Measurements from ENCODE around the gene BROX. TPM values are rescaled to one million over a fixed set of nuclear protein-coding genes. Genes with fewer than 3 reads are reported as not detected.

The BROX gene
- total RNA-seq, 4 donors from 2014 or later: 35.7 to 47.9 (median 41.4) TPM

GRCh38 chr1:222680080-222680479 lies 32.3 kb upstream of the BROX start:
- TF ChIP-seq POLR2A (IDR thresholded peaks at IDR 0.05) (no peak), EP300 (IDR thresholded peaks at IDR 0.05) (no peak), CTCF (IDR thresholded peaks at IDR 0.05) (no peak)
- Histone ChIP-seq H3K27me3 (no peaks in the 10 kb centered on the region), H3K27ac (no peak overlapping the region), H3K36me3 (peaks cover 0 to 49% (median 0%) of the 10 kb centered on the region in 3 donors), H3K4me1 (no peaks in the 10 kb centered on the region), H3K4me3 (no peak overlapping the region), H3K9me3 (no peaks in the 10 kb centered on the region)
- WGBS, 2 donors: 87 to 90% methylated on average over 1 of the region's 1 CpG
- DNase-seq (ENCODE audit: low spot score in 2 of 2): no peak

GRCh38 chr1:222691016-222691415 lies 21.3 kb upstream of the BROX start:
- H3K27ac ChIP-seq: no peak overlapping the region
- H3K4me3 ChIP-seq: no peak overlapping the region
- TF ChIP-seq CTCF (IDR thresholded peaks at IDR 0.05): no peak
- TF ChIP-seq EP300 (IDR thresholded peaks at IDR 0.05): no peak
- no peak for TF ChIP-seq POLR2A (IDR thresholded peaks at IDR 0.05)
- H3K36me3 ChIP-seq: peaks cover 0 to 29% (median 4%) of the 10 kb centered on the region in 3 donors
- peaks cover 0 to 11% (median 0%) of the 10 kb centered on the region in 4 donors for H3K4me1 ChIP-seq
- 95 to 96% methylated on average over 1 of the region's 1 CpG for WGBS, 2 donors
- H3K9me3 ChIP-seq: no peaks in the 10 kb centered on the region
- no peaks in the 10 kb centered on the region for H3K27me3 ChIP-seq
- no peak for DNase-seq (ENCODE audit: low spot score in 2 of 2)

- no peak overlapping the region for H3K27ac ChIP-seq
- DNase-seq (ENCODE audit: low spot score in 2 of 2): no peak
Observed at GRCh38 chr1:222694927-222695326, 17.4 kb upstream of the BROX start.

GRCh38 chr1:222696741-222697140 lies 15.6 kb upstream of the BROX start:
- H3K4me3 ChIP-seq: no peak overlapping the region
- H3K4me1 ChIP-seq: peaks cover 0 to 23% (median 0%) of the 10 kb centered on the region in 4 donors
- H3K9me3 ChIP-seq: no peaks in the 10 kb centered on the region
- peaks cover 0 to 46% (median 0%) of the 10 kb centered on the region in 3 donors for H3K36me3 ChIP-seq
- TF ChIP-seq CTCF (IDR thresholded peaks at IDR 0.05) (no peak), POLR2A (IDR thresholded peaks at IDR 0.05) (no peak), EP300 (IDR thresholded peaks at IDR 0.05) (no peak)
- 95 to 99% methylated on average over 8 of the region's 8 CpGs for WGBS, 2 donors
- no peaks in the 10 kb centered on the region for H3K27me3 ChIP-seq
- no peak for DNase-seq (ENCODE audit: low spot score in 2 of 2)
- no peak overlapping the region for H3K27ac ChIP-seq

More at GRCh38 chr1:222694927-222695326, 17.4 kb upstream of the BROX start:
- no peaks in the 10 kb centered on the region for H3K27me3 ChIP-seq
- WGBS, 2 donors: 83 to 85% methylated on average over 5 of the region's 5 CpGs
- TF ChIP-seq EP300 (IDR thresholded peaks at IDR 0.05) (no peak), POLR2A (IDR thresholded peaks at IDR 0.05) (no peak)
- no peak overlapping the region for H3K4me3 ChIP-seq
- no peaks in the 10 kb centered on the region for H3K9me3 ChIP-seq
- peaks cover 0 to 33% (median 0%) of the 10 kb centered on the region in 3 donors for H3K36me3 ChIP-seq
- peaks cover 0 to 23% (median 0%) of the 10 kb centered on the region in 4 donors for H3K4me1 ChIP-seq

GRCh38 chr1:222697203-222697602 lies 15.2 kb upstream of the BROX start:
- no peak overlapping the region for H3K4me3 ChIP-seq
- TF ChIP-seq CTCF (IDR thresholded peaks at IDR 0.05) (no peak), POLR2A (IDR thresholded peaks at IDR 0.05) (no peak), EP300 (IDR thresholded peaks at IDR 0.05) (no peak)
- H3K36me3 ChIP-seq: peaks cover 0 to 46% (median 0%) of the 10 kb centered on the region in 3 donors
- 94 to 98% methylated on average over 2 of the region's 2 CpGs for WGBS, 2 donors
- no peaks in the 10 kb centered on the region for H3K27me3 ChIP-seq
- peaks cover 0 to 23% (median 0%) of the 10 kb centered on the region in 4 donors for H3K4me1 ChIP-seq
- DNase-seq (ENCODE audit: low spot score in 2 of 2): no peak
- no peaks in the 10 kb centered on the region for H3K9me3 ChIP-seq
- peak overlapping the region in 1 of 4 donors; percentile 14 for H3K27ac ChIP-seq
